A549 treated with AZD9567 at 1 μM for 4 hours (cell line): ENCODE results near the gene RFK. TPM values are rescaled to one million over a fixed set of nuclear protein-coding genes. Genes with fewer than 3 reads are reported as not detected.

Experiments used
- total RNA-seq: library from RNA; stranded (reverse); fragments of 200-300 nt; extraction: Qiagen RNA extraction; gene quantifications from 5 replicates; pipeline ENCODE4 v1.2.3, GENCODE V29; 2022; ENCODE audit not compliant: insufficient read depth

The RFK gene
- 32.2 to 40.7 TPM (median 35.3 TPM) in 5 replicates for total RNA-seq

DNA sequence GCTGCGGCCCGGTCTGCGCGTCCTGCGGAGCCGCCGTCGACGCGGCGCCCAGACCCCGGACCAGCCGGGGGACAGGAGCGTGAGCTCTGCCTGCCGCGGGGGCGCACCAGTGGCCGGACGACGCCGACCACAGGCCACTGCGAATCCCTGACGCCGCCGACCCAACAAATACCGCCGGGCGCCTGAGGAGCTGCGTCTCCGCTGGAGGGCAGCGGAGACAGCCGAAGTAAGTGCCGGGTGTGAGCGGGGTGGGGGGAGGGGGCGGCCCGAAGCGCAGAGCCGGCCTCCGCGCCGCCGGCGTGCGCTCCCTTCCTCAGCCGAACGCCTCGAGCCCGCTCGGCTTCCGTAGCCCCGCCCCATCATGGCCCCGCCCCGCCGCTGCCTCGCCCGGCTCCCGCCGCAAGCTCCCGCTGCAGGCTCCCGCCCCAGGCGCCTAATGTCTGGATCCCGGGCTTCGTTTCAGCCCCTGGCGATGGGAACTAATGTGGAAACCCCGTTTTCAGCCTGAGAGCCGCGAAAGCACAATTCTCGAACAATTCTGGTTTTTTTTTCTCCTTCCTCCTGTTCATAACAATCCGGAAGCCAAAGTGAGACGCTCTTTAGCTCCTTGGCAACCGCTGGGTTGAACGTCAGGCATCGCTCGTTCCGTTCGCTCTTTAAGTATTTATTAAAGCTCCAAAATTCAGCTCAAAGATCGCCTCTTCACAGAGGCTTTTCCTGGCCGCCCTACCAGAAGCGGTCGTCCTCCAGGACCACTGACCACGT lies at the start of gene RFK:
Gene RFK (minus strand): TSS at position 232 of the 765 bp plus-strand sequence. CDS start 255 bp downstream, outside the sequence.

Other genes with a start within 250 kb of the RFK start
- 3.0 to 5.2 TPM (median 4.2 TPM) in 5 replicates for gene GCNT1, start 64.8 kb upstream of the RFK start, total RNA-seq